GDM1 (cell line): ENCODE data around the gene IFITM1.

ENCODE experiments used
- DNase-seq: peaks from one replicate; lab custom pipeline; 2025; lab: John Stamatoyannopoulos, UW

The IFITM1 gene

DNA sequence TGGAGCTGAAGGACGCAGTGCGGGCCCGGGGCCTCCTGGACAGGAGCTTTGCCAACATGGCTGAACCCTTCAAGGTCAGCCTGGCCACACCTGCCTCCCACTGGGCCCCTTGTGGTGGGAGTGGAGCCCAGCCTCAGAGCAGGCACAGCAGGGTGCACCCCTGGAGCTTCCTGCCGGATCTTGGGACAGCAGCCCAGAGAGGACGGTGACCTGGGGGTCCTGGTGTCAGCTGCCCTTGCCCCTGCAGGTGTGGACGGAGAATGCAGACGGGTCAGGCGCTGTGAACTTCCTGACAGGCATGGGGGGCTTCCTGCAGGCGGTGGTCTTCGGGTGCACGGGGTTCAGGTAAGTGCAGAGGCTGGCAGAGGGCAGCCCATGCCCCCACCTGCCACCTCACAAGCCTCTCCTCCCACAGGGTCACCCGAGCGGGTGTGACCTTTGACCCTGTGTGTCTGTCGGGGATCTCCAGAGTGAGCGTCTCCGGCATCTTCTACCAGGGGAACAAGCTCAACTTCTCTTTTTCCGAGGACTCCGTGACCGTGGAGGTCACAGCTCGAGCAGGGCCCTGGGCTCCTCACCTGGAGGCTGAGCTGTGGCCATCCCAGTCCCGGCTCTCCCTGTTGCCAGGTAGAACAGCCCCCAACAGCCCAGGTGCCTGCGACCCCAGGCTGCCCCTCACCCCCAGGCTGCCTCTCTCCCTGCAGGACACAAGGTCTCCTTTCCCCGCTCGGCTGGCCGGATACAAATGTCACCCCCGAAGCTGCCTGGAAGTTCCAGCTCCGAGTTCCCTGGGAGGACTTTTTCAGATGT lies 19.8 kb upstream of the IFITM1 start:
- no peak for DNase-seq

DNA sequence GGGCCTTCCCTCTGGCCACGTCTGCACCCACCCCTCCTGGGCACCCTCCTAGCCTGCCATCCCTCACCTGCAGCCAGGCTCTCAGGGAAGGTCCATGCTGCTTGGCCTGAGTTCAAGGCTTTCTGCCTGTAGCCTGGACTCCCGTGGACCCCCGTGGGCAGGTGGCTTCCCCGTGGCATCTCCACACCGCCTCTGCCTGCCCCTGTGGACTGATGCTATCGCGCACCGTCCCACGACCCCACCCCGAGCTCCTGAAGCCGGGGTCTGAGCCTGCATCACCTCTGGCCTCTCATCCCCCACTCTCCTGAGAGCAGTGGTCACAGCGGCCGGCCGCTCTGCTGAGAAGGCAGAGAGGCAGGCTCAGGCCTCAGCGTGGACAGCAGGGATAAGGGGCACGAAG lies 19.1 kb upstream of the IFITM1 start:
- no peak for DNase-seq

DNA sequence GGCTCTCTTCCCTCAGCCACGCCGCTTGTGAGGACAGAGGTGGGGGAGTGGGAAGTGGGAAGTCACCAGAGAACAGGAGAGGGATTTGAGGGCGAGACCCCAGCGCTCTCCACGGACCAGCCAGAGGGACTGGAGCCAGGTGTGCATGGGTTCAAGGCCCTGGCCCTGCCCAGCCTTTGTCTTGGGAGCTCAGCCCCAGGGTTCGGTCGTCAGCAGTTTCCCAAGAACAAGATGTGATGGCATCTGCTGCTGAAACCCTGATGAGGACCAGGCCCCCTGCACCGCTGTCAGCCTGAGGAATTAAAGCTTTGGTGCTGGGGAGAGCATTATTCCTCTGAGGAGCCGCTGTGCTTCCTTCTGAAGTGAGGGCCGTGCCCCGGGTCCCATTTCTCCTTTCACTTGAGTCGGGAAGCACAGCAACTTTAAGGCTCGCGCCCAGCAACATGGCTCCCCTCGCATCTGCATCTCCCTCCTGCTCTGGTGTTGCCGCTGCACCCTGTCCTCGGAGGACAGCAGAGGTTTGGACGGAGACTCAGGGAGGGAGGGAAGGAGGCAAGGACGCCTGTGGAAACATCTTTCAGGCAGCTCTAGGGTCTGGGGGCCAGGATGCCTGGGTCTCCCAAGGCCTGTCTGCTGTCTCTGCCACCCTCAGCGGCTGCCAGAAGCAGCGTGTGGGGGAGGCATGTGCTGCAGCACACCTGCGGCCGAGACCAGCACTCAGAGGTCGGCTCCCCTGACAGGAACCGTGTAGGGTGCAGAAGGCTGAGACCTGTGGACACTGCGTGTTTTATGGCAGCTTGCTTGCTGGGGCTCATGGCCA lies 18.3 kb upstream of the IFITM1 start:
- no peak for DNase-seq

DNA sequence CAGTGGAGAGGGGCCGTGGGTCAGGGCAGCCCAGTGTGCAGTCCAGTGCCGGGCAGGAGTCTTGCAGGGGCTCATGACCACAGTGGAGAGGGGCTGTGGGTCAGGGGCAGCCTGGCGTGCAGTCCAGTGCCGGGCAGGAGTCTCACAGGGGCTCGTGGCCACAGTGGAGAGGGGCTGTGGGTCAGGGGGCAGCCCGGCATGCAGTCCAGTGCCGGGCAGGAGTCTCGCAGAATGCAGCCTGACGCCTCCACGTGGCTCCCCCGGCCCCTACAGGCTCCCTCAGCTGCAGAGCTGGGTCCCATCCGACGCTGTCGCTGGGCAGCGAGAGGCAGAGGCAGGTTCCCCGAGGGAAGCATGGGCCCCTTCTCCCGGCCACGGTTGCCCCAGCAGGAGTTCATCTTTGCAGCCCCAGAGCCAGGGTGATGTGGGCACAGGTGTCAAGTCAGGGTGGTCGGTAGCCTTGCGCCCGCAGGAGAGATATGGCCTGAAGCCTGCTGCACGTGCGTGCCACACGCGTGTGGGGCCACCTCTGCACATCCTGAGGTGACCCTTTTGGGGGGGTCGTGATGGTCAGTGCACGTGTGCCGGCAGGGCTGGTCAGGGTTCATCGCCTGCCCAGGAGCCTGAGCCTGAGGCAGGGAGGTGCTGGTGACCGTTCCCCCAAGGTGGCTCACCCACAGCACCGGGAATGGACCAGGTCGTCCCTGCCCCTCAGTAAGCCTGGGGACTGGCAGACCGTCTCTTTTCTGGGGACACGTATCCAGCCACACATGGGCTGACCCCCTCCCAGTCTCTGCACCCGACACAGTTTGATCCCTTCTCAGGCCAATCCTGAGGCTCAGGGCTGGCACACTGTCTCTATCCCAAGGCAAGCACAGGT lies 17.4 kb upstream of the IFITM1 start:
- no peak for DNase-seq

DNA sequence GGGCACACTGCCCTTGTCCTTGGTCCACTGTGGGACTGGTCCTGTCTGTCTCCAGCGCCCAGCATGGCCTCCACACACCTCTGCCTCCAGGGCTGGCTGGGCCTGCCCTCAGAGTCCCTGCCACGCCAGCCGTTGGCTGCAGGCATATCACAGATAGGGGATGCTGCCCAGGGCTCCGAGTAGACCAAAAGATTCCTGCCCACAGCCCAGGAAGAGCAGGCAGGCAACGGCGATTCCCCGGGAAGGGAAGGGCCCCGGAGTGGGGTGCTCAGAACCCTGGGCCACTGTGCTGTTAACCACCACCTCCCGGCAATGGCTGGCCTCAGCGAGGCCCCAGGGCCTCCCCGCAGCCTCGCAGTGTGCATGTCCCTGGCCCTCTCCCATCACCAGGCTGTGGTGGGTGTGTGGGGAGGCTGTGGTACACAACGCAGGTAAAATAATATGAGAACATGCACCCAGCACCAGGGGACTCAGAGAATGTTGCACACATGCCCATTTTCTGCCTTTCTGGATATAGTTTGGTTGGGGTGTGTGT lies 16.7 kb upstream of the IFITM1 start:
- no peak for DNase-seq

DNA sequence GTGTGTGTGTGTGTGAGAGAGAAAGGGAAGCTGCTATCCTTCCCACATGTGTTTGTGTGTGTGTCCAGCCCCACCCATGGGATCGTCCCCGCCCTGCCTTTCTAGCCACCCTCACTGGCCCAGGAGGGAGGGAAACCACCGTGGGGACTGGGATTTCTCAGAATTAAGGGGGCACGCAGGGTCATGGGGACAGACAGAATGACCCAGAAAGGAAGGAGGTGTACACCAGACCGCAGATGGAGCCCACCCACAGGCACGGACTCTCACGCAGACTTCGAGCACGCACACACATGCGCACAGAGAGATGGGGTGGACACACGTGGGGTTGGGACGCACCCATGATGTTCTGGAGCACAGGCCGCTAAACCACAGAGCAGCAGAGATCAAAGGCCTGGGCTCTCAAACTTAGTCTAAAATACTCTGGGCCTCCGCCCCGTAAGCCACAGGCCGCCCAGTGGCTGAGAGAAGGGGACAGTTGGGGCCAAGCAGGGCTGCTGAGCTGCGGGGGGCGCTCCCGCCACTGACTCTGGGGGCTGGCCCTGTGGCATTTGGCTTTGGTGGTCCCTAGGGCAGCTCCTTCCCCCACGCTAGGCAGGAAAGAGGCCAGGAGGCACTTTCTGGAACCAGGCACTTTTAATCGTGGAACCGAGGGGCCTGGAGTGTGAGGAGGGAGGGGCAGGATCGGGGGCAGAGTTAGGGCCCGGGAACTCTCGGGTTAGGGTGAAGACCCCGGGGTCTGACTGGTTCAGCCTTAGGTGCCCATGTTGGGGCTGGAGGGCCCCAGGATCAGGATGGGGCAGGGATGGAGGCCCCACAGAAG lies 16.0 kb upstream of the IFITM1 start:
- DNase-seq, result no peak

DNA sequence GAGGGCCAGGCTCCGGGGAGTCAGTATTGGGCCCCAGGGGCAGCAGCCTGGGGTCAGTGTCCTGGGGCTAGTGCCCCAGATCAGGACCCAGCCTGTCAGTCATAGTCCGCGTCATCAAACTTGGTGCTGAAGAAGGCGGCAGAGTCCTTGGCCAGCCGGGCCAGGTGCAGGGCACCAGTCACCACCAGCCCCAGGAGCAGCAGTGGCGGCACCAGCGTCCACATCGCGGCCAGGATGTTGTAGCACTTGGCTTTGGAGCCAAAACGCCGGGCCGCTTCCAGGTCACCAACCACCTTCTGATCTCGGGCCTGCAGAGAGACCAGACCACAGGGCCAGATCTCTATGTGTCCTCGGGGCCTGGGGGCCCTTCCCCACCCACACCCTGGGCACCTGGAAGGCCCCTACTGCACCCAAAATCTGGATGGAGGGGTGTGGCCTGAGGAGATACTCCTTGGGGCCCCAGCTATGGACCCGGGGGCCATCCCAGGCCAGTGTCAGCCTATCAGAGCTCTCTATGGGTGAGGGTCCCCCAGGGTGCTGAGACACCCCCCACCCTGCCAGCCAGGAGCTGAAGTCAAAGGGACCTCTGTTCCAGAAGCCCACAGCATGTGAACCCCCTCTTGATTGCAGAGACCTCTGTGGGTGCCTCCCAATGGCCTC lies 15.3 kb upstream of the IFITM1 start:
- no peak for DNase-seq

DNA sequence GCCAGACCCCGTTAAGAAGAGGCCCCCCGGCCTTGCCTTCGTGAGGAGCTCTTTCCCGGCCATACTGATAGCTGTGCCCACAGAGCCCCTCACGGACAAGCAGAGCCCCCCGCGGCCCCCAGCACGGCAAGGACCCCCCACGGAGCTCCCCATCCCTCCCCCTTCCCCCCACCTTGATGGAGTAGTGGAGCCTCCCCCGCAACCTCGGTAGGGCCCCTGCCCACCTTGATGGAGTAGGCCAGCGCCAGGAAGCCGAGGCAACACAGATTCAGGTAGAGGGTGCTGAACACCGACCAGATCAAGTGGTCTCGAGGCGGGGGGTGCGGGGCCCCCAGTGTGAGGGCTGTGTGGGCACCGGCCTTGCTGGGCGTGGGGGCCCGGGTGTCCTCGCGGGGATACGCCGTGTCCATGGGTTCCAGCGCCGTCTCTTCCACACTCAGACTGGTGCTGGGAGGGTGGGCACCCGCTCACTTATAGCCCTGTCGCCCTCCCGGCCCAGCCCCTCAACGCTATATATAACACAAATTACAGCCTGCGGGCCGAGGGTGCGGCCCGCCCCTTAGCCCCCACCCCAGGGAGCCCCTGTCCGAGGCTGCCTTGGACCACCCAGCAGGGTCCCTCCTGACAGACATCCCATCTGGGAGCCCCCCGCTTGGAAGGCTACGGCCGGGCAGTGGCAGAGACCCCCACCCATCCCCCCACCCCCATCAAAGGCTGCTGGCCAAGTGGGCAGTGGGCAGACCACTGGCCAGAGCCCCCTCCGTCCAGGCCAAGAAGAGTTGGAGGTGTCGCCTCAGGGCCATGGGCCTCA lies 14.6 kb upstream of the IFITM1 start, which contains the start of gene IFITM5:
IFITM5 (minus strand) TSS at position 446 of the 811 bp plus-strand sequence; CDS start at position 410, 36 bp downstream.
- no peak for DNase-seq

DNA sequence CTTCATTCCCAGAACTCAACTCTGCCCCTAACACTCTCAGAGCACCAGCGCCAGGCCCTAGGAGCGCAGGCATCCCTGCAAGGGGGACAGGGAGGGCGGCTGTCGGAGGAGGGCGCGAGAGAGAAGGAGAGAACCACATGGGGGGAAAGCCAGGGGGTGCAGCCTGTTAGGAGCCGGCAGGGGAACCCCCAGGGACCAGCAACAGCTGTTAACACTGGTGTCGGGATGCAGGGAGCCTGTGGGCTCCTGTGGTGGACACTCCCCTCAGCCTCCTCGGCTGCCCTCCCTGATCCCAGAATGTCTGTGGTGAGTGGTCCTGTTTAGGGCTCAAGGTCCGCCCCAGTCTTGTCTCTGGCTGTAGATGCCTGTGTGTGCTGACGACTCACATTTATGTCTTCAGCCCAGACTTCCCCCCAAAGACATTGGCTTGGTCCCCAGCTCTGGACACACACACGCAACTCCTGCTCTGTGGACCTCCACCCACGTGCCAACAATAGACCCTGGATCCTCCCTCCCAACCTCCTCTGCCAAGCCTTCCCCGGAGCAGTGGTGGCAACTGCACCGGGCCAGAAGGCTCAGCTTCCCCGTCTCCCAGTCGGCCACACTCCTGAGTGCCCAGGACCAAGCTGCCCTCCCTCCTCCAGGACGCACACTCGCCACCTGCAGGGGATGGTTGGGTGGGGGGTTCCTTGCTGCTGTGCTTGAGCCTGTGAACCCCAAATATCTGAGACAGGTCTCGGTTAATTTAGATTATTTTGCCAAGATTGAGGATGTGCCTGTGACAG lies 13.7 kb upstream of the IFITM1 start:
- DNase-seq, result no peak

DNA sequence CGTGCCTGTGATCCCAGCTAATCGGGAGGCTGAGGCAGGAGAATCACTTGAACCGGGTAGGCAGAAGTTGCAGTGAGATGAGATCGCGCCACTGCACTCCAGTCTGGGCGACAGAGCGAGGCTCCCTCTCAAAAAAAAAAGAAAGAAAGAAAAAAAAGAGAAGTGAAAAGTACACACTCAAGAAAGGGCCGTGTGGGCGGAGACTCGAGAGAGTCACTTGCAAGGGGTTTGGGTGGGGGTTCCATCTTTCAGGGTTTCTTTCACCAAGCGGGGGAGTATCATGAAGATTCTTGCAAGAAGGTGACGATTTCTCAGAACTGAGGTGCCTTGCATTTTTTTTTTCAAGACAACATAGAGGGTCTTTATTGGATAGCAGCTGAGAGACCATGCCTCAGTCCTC lies 10.5 kb upstream of the IFITM1 start:
- no peak for DNase-seq

DNA sequence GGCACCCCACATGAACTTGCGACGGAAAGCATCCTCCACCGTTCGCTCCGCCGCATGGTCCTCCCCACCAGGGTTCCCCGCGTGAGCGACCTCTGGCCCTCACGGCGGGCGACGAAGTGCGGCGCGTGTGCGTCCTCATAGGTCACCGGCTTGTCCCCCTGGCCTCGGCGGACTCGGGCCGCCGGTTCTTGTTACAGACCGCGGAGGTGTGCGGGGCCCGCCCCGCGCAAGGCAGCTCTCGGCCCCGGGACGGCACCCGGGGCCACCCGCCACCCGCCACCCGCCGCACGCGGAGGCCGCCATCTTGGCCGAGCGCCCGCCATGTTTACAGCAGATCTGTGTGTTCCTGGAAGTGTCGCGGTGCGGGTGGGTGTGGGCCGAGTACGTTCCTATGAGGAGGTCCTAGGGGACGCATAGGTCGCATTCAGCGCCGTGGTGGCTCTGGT lies 9.8 kb upstream of the IFITM1 start:
- no peak for DNase-seq

DNA sequence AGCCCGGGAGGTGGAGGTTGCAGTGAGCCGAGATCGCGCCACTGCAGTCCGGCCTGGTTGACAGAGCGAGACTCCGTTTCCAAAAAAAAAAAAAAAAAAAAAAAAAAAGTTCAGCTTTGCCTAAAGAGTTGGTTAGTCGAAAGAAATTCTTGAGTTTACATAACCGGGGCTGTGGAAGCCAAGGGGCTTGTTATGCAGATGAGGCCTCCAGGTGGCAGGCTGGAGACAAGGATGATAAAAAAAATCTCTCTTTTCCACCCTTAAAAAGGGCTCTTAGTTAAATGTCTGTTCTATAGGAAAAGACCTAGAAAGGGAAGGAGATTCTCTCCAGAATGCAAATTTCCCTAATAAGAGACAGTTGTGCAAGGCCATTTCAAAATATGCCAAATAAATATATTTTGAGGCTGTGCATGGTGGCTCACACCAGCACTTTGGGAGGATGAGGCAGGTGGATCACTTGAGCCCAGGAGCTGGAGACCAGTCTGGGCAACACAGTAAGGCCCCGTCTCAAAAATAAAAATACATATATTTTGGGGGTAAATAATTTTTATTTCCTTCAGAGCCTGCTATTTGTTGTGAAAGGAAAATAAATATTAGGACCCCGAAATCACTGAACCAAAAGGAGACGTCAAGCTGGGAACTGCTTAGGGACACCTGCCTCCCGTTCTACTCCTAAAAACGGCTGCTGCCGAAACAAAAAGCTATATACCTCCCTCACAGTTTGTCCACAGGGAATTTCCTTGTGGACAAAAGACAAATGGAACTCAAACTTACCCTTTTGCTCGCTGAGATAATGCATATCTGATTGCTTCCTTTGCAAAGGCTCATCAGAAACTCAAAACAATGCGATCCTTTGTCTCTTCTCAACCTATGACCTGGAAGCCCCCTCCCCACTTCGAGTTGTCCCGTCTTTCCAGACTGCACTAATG lies 8.7 kb upstream of the IFITM1 start:
- DNase-seq, result peak; percentile 46

DNA sequence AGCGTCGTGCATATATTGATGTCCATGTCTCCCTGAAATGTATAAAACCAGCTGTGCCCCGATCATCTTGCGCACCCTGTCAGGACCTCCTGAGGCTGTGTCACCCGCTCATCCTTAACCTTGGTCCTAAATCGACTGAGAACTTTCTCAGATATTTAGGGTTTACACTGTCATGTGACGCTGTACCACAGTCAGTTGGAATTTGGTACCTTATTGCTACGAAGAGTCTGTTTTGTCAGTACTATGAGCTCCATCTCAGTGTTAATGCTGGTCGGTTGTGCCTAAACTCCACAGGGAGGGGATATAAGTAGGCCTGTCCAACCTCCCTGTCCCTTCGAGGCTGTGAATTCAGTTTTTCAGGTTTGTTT lies 8.0 kb upstream of the IFITM1 start:
- no peak for DNase-seq

DNA sequence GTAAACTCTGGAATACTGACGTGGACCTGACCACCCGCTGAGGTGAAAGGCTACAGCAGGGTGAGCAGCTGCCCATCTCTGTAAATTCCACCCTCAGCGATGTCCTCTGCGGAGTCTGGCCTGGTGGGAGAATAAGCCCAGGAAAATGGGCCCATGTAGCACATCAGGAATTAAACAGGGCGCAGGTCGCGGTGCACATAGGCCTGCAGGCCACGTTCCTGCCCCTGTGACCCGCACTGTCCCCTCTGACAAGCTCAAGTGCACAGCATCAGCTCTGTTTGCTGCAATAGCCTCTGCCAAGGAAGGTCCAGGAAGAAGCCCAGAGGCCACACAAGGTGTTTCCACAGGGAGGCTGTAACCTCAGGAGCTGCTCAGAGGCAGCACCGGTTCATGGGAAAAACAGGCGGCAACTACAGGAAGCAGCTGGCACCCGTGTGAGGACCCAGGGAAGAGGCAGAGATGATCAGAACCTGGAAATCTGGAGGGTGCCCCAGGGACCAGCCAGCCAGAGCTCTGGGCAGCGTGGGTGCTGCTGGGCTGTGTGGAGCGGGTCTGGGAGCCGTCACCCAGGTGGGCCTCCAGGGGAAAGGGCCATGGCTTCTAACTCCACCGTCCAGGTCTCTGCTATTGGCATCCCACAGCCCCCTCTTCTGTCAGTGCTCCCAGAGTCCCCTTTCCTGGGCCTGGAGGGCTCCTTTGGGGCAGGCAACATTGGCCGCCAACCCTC lies 7.0 kb upstream of the IFITM1 start:
- no peak for DNase-seq

DNA sequence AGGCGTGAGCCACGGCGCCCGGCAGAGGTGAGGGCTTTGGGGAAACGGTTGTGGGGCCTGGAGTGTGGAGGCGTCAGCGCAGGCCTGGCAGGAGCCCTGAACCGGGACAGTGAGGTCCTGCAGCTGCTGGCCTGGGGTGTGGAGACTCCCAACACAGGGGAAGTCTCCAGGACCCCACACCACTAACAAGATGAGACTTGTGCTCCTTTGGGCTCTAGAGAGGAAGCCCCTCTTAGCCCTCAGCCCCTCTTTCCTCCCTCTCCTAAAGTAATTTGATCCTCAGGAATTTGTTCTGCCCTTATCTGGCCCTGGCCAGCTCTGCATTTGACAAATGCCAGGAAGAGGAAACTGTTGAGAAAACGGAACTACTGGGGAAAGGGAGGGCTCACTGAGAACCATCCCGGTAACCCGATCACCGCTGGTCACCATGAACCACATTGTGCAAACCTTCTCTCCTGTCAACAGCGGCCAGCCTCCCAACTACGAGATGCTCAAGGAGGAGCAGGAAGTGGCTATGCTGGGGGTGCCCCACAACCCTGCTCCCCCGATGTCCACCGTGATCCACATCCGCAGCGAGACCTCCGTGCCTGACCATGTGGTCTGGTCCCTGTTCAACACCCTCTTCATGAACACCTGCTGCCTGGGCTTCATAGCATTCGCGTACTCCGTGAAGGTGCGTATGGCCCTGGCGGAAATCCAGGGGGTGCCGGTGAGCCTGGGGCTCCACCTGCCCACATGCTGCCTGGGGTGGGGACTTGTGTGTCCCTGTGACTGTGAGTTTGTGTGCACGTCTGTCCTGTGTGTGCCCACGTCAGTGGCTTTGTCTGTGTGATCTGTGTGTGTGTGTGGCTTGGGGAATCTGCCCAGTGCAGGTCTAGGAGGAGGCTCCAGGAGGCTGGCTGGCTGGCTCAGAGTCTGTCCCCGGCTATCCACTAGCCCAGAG lies 5.8 kb upstream of the IFITM1 start, which contains the start of gene IFITM2:
IFITM2 (plus strand) TSS at position 51 of the 943 bp plus-strand sequence; CDS start at position 428, 377 bp downstream.
- DNase-seq, result peak; percentile 76
